HEK293T (cell line): ENCODE measurements around the gene HSP90AB1.

Experiments used
- CTCF ChIA-PET: fragments of 350-600 bp; formaldehyde crosslinking; extraction: SDS; loops from one replicate; lab custom pipeline; 2021; ENCODE audit warnings: antibody characterized with exemption, inconsistent platforms; lab: Yijun Ruan, JAX
- POLR2A ChIA-PET: fragments of 350-600 bp; formaldehyde crosslinking; extraction: SDS; loops from one replicate; lab custom pipeline; 2020; ENCODE audit warnings: antibody characterized with exemption, inconsistent platforms; lab: Yijun Ruan, JAX
- DNase-seq: peaks from one replicate; pipeline ENCODE4 v3.0.0; 2012; ENCODE audit warnings: mixed read lengths; ENCODE audit errors: extremely low spot score
- ARNT ChIP-seq: fragments of 450-650 bp; IDR thresholded peaks from 2 replicates; pipeline ENCODE4 v1.6.1; 2017; ENCODE audit warnings: mild to moderate bottlenecking
- BHLHE40 ChIP-seq: fragments of 450-650 bp; IDR thresholded peaks from 2 replicates; pipeline ENCODE4 v1.6.1; 2016; ENCODE audit warnings: mild to moderate bottlenecking, moderate library complexity, borderline replicate concordance
- CTBP1 ChIP-seq: fragments of 450-650 bp; IDR thresholded peaks from 2 replicates; pipeline ENCODE4 v1.6.1; 2016; ENCODE audit warnings: borderline replicate concordance
- ELF4 ChIP-seq: fragments of 450-650 bp; IDR thresholded peaks from 2 replicates; pipeline ENCODE4 v1.6.1; 2017; ENCODE audit warnings: antibody characterized with exemption
- FOXA1 ChIP-seq: fragments of 450-650 bp; IDR thresholded peaks from 2 replicates; pipeline ENCODE4 v1.6.1; 2016; ENCODE audit warnings: mild to moderate bottlenecking
- FOXK2 ChIP-seq: fragments of 450-650 bp; IDR thresholded peaks from 2 replicates; pipeline ENCODE4 v1.6.1; 2016; ENCODE audit warnings: mild to moderate bottlenecking
- FOXM1 ChIP-seq: fragments of 450-650 bp; IDR thresholded peaks from 2 replicates; pipeline ENCODE4 v1.6.1; 2017; ENCODE audit warnings: mild to moderate bottlenecking, borderline replicate concordance
- HDGF ChIP-seq: fragments of 450-650 bp; IDR thresholded peaks from 2 replicates; pipeline ENCODE4 v1.6.1; 2017; ENCODE audit warnings: antibody characterized with exemption, borderline replicate concordance
- L3MBTL2 ChIP-seq: fragments of 450-650 bp; conservative IDR thresholded peaks from 2 replicates; pipeline ENCODE4 v1.6.1; 2016; ENCODE audit warnings: mild to moderate bottlenecking
- LEF1 ChIP-seq: fragments of 450-650 bp; IDR thresholded peaks from 2 replicates; pipeline ENCODE4 v1.6.1; 2017; ENCODE audit warnings: mild to moderate bottlenecking, borderline replicate concordance
- NFRKB ChIP-seq: fragments of 450-650 bp; IDR thresholded peaks from 2 replicates; pipeline ENCODE4 v1.6.1; 2016; ENCODE audit warnings: mild to moderate bottlenecking, moderate library complexity
- SP1 ChIP-seq: fragments of 450-650 bp; IDR thresholded peaks from 2 replicates; pipeline ENCODE4 v1.6.1; 2017
- SUZ12 ChIP-seq: fragments of 450-650 bp; IDR thresholded peaks from 2 replicates; pipeline ENCODE4 v1.6.1; 2016; ENCODE audit warnings: mild to moderate bottlenecking
- TARDBP ChIP-seq: fragments of 450-650 bp; IDR thresholded peaks from 2 replicates; pipeline ENCODE4 v1.6.1; 2016
- ZNF384 ChIP-seq: fragments of 450-650 bp; IDR thresholded peaks from 2 replicates; pipeline ENCODE4 v1.6.1; 2016
- TF ChIP-seq, protein P1 (sequence below): fragments of 450-650 bp; IDR thresholded peaks from 2 replicates; pipeline ENCODE4 v1.6.1; 2016

The HSP90AB1 gene

DNA sequence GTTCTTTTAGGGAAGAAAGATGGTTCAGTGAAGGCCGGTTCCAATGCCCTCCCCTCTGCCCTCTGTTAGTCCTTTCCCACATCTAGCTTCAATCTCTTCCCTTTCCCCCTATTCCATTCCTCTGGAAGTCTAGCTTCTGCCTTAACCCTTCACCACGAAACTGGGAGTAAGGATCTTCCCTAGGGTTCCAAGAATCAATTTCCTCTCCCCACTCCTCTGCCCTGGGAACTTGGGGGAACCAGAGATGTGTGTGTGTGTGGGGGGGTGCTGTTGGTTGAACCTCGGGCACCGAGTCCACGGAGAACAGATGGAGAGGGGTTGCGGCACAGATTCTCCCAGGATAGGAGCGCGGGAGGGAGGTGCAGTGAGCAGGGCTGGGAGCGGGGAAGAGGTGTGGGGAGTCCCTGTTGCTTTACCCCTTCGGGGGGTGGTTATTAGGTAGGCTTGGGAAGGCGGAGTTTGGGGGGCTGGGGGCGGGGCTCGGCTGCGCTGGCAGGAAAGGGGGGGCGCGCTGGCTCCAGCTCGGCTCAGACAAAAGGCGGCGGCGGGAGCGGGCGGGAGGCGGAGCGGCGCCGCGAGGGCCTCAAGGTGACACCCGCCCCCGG lies 23.1 kb downstream of the HSP90AB1 start, which contains the start of gene TMEM151B:
Gene TMEM151B, plus strand, starts transcription at position 530 of the 605 bp plus-strand sequence. CDS start 293 bp downstream, outside the sequence.
- no peak for DNase-seq
- CTCF ChIA-PET: interaction anchor here (0.8 to 1.7 kb wide), 3 partner anchors 13 to 68 kb away, joined by 3 to 10 read pairs (median 3); no protein-coding TSS in a partner anchor
- TF ChIP-seq TARDBP (no peak), HDGF (no peak), ZNF384 (no peak), FOXA1 (no peak), SUZ12 (no peak), CTBP1 (no peak), ELF4 (no peak), SP1 (no peak), FOXK2 (no peak), FOXM1 (no peak)
- POLR2A ChIA-PET: interaction anchor here (1.5 to 3.0 kb wide), 4 partner anchors 15 to 46 kb away, joined by 3 to 18 read pairs (median 10); partner anchors contain the start of genes AARS2 and HSP90AB1

DNA sequence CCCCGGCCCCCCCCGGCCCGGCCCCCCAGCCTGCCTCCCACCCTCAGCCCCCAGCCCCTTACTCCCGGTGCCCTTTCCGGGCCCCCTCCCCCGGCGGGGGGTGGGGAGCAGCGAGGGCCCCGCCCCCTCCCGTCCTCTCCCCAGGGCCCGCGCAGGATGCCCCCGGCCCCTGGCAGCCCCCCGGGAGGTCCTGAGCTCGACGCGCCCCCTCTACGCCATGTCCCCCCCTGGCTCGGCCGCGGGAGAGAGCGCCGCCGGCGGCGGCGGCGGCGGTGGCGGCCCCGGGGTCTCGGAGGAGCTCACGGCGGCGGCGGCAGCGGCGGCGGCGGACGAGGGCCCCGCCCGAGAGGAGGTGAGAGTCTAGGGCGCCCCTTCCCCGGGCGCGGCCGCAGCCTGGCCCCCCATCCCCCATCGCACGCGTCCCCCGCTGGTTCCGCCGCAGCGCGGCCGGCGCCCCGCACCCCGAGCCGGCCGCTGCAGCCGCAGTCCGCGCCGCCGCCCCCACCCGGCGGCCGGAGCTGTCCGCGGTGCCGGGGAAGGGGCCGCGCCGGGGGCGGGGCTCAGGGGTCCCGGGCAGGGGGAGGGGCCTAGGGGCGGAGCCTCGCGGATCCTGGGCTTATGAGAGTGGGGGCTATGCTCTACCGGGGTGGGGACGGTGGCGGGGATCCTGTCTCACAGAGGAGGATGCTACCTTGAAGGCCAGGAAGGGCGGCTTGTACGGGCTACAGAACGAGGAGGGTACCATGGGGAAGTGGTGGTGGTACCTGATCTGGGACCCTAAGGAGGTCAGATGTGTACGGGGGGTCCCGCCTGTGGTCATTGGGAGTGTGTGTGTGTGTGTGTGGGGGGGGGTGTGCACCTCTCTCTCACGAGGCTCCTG lies 23.9 kb downstream of the HSP90AB1 start:
- TF ChIP-seq FOXM1 (no peak), BHLHE40 (no peak), SUZ12 (no peak), FOXK2 (no peak), CTBP1 (no peak), ZNF384 (no peak), LEF1 (no peak), L3MBTL2 (no peak), SP1 (no peak), ELF4 (no peak), HDGF (no peak), TARDBP (no peak), NFRKB (no peak), FOXA1 (no peak), ARNT (no peak)
- TF ChIP-seq, protein P1, sequence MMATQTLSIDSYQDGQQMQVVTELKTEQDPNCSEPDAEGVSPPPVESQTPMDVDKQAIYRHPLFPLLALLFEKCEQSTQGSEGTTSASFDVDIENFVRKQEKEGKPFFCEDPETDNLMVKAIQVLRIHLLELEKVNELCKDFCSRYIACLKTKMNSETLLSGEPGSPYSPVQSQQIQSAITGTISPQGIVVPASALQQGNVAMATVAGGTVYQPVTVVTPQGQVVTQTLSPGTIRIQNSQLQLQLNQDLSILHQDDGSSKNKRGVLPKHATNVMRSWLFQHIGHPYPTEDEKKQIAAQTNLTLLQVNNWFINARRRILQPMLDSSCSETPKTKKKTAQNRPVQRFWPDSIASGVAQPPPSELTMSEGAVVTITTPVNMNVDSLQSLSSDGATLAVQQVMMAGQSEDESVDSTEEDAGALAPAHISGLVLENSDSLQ: no peak
- POLR2A ChIA-PET: interaction anchor here (1.4 to 3.0 kb wide), 4 partner anchors 14 to 47 kb away, joined by 4 to 18 read pairs (median 4); partner anchors contain the start of gene HSP90AB1
- CTCF ChIA-PET: interaction anchor here (0.6 to 1.7 kb wide), 4 partner anchors 14 to 67 kb away, joined by 3 to 10 read pairs (median 3); no protein-coding TSS in a partner anchor
- DNase-seq: peak; percentile 39

DNA sequence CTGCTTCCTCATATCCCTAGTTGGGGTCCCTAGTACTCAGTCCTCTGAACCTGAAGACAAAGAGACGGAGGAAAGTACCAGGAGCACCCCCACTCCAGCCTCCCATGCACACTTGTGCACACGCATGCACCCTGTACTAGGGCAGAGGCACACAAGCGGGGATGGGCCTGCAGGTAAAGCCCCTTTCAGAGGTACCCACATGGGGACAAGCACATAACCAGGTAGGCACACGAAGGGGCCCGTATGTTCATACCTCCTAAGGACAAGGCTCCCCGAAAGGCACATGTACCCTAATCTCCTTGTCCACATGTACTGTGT lies 24.5 kb downstream of the HSP90AB1 start:
- no peak for DNase-seq
- POLR2A ChIA-PET: interaction anchor here (1.4 to 1.5 kb wide), 2 partner anchors 15 to 21 kb away, joined by 4 read pairs; no protein-coding TSS in a partner anchor
- TF ChIP-seq FOXM1 (no peak), ELF4 (no peak), SP1 (no peak), ARNT (no peak), L3MBTL2 (no peak), CTBP1 (no peak), NFRKB (no peak), FOXA1 (no peak), TARDBP (no peak), LEF1 (no peak), SUZ12 (no peak), HDGF (no peak)
- TF ChIP-seq, protein P1: no peak
- CTCF ChIA-PET: no interaction called here

GRCh38 chr6:44271914-44272313 lies 25.0 kb downstream of the HSP90AB1 start:
- ChIA-PET POLR2A (interaction anchor here (1.4 to 1.5 kb wide), 2 partner anchors 15 to 21 kb away, joined by 4 read pairs; no protein-coding TSS in a partner anchor), CTCF (no interaction called here)
- TF ChIP-seq ELF4: no peak
- TF ChIP-seq FOXK2: no peak
- no peak for DNase-seq

DNA sequence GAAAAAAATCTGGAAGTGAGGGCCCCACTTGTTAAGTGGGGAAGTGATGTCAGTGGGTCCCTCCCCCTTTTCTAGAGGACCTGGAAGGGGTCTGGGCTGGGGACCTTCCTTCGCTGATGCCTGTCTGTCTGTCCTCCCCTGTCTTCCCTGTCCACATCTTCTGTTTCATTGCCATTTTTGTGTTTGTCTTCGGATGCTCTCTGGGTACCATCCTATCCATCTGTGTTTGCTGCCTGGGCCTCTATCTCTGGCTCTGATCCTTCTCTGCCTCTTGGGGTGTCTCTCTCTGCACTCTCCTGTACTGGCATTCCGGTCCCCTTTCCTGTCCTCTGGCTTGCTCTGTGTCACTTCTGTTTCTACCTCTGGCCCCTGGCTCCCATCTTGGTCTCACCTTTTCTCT lies 25.6 kb downstream of the HSP90AB1 start:
- no peak for TF ChIP-seq ARNT
- no peak for TF ChIP-seq NFRKB
- no peak for TF ChIP-seq BHLHE40
- TF ChIP-seq ELF4: no peak
- TF ChIP-seq L3MBTL2: no peak
- TF ChIP-seq TARDBP: no peak
- DNase-seq: no peak
- ChIA-PET POLR2A (no interaction called here), CTCF (no interaction called here)

DNA sequence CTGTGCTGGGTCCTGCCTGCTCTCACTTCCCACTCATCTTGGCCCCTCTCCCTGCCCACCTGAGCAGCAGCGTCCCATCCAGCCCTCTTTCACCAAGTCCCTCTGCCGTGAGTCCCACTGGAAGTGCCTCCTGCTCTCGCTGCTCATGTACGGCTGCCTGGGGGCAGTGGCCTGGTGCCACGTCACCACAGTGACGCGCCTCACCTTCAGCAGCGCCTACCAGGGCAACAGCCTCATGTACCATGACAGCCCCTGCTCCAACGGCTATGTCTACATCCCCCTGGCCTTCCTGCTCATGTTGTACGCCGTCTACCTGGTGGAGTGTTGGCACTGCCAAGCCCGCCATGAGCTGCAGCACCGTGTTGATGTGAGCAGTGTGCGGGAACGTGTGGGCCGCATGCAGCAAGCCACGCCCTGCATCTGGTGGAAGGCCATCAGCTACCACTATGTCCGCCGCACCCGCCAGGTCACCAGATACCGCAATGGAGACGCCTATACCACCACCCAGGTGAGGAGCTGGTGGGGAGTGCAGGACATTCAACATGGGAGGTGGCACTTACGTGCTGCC lies 26.2 kb downstream of the HSP90AB1 start:
- no peak for DNase-seq
- POLR2A ChIA-PET: interaction anchor here (1.0 to 1.4 kb wide), 2 partner anchors 23 to 25 kb away, joined by 3 read pairs; no protein-coding TSS in a partner anchor
- no peak for TF ChIP-seq FOXM1
- no peak for TF ChIP-seq CTBP1
- no peak for TF ChIP-seq ZNF384
- no peak for TF ChIP-seq LEF1
- TF ChIP-seq HDGF: no peak
- TF ChIP-seq FOXA1: no peak
- TF ChIP-seq ELF4: no peak
- no peak for TF ChIP-seq SP1
- no peak for TF ChIP-seq ARNT
- TF ChIP-seq FOXK2: no peak
- TF ChIP-seq SUZ12: no peak
- CTCF ChIA-PET: interaction anchor here (1.7 kb wide), 1 partner anchor 41 kb away, joined by 3 read pairs; no protein-coding TSS in a partner anchor
